MM.1S (cell line): ENCODE measurements around the gene SSC4D.

Experiments used
- DNase-seq: peaks from one replicate; pipeline ENCODE4 v3.0.0-alpha.2; 2015
- H2AFZ ChIP-seq: fragments of 300-600 bp; sonication (generic); 2 replicates; pipeline ENCODE4 v1.6.0; 2016; ENCODE audit warnings: antibody characterized with exemption, low read length
- H3F3A ChIP-seq: fragments of 300-600 bp; sonication (generic); 2 replicates; pipeline ENCODE4 v1.6.1; 2016; ENCODE audit warnings: mild to moderate bottlenecking, antibody characterized with exemption, low read length, moderate library complexity, mixed read lengths; ENCODE audit not compliant: insufficient read depth
- H3K27ac ChIP-seq: fragments of 300-600 bp; sonication (generic); 2 replicates; pipeline ENCODE4 v1.5.1; 2016; ENCODE audit warnings: mild to moderate bottlenecking, low read length
- H3K27me3 ChIP-seq: fragments of 300-600 bp; sonication (generic); replicated peaks from 2 replicates; pipeline ENCODE4 v1.6.0; 2016; ENCODE audit warnings: low read length; ENCODE audit not compliant: insufficient read depth
- H3K36me3 ChIP-seq: fragments of 300-600 bp; sonication (generic); replicated peaks from 2 replicates; pipeline ENCODE4 v1.6.1; 2016; ENCODE audit warnings: mild to moderate bottlenecking, low read length, mixed read lengths; ENCODE audit not compliant: insufficient read depth
- H3K4me1 ChIP-seq: fragments of 300-600 bp; sonication (generic); 2 replicates; pipeline ENCODE4 v1.6.1; 2016; ENCODE audit warnings: low read length, mixed read lengths
- H3K4me2 ChIP-seq: fragments of 300-600 bp; sonication (generic); 2 replicates; pipeline ENCODE4 v1.6.0; 2016; ENCODE audit warnings: low read depth, low read length
- H3K4me3 ChIP-seq: fragments of 300-600 bp; sonication (generic); 2 replicates; pipeline ENCODE4 v1.5.1; 2016; ENCODE audit warnings: low read length, mixed read lengths
- H3K79me2 ChIP-seq: fragments of 300-600 bp; sonication (generic); 2 replicates; pipeline ENCODE4 v1.6.1; 2016; ENCODE audit warnings: mixed run types, low read length, mixed read lengths
- H3K9ac ChIP-seq: fragments of 300-600 bp; sonication (generic); 2 replicates; pipeline ENCODE4 v1.6.1; 2016; ENCODE audit warnings: low read length, mixed read lengths
- H3K9me2 ChIP-seq: fragments of 300-600 bp; sonication (generic); replicated peaks from 2 replicates; pipeline ENCODE4 v1.6.1; 2016; ENCODE audit warnings: mild to moderate bottlenecking, low read length, mixed read lengths; ENCODE audit not compliant: insufficient read depth
- H3K9me3 ChIP-seq: fragments of 300-600 bp; sonication (generic); replicated peaks from 2 replicates; pipeline ENCODE4 v1.6.1; 2016; ENCODE audit warnings: mild to moderate bottlenecking, low read length, mixed read lengths; ENCODE audit not compliant: insufficient read depth
- H4K20me1 ChIP-seq: fragments of 300-600 bp; sonication (generic); 2 replicates; pipeline ENCODE4 v1.6.1; 2016; ENCODE audit warnings: mild to moderate bottlenecking, low read length, moderate library complexity, mixed read lengths; ENCODE audit not compliant: insufficient read depth
- CTCF ChIP-seq: fragments of 300-600 bp; sonication (generic); IDR thresholded peaks from 2 replicates; pipeline ENCODE4 v1.5.1; 2016; ENCODE audit warnings: antibody characterized with exemption, low read length, mixed read lengths
- EZH2 ChIP-seq: fragments of 300-600 bp; sonication (generic); optimal IDR thresholded peaks from 2 replicates; pipeline ENCODE3; 2017; ENCODE audit warnings: low read depth, mild to moderate bottlenecking, antibody characterized with exemption, low read length, mixed read lengths
- EZH2phosphoT487 ChIP-seq: fragments of 300-600 bp; sonication (generic); IDR thresholded peaks from 2 replicates; pipeline ENCODE4 v1.6.1; 2018; ENCODE audit warnings: antibody characterized with exemption, low read length

The SSC4D gene

GRCh38 chr7:76386691-76387260 is 22.7 kb downstream of the SSC4D start:
- Histone ChIP-seq H3K27me3 (no peaks in the 10 kb centered on the region), H3K36me3 (no peaks in the 10 kb centered on the region), H3F3A (peaks cover 4% of the 10 kb centered on the region; the same call in 1 of the 2 replicates), H3K9ac (no peak overlapping the region), H2AFZ (no peak overlapping the region), H4K20me1 (no peaks in the 10 kb centered on the region), H3K4me3 (no peak overlapping the region), H3K9me3 (no peaks in the 10 kb centered on the region), H3K4me1 (peaks cover 11% of the 10 kb centered on the region), H3K4me2 (no peak overlapping the region), H3K79me2 (no peaks in the 10 kb centered on the region), H3K9me2 (no peaks in the 10 kb centered on the region), H3K27ac (no peak overlapping the region)
- TF ChIP-seq EZH2 (no peak), EZH2phosphoT487 (no peak), CTCF (no peak)
- no peak for DNase-seq

GRCh38 chr7:76383089-76383944 is 26.2 kb downstream of the SSC4D start:
- Histone ChIP-seq H3K4me1 (no peaks in the 10 kb centered on the region), H3K9ac (no peak overlapping the region), H2AFZ (no peak overlapping the region), H3K27me3 (no peaks in the 10 kb centered on the region), H3K27ac (no peak overlapping the region), H4K20me1 (no peaks in the 10 kb centered on the region), H3K36me3 (no peaks in the 10 kb centered on the region), H3K9me3 (no peaks in the 10 kb centered on the region), H3K4me2 (no peak overlapping the region), H3K4me3 (no peak overlapping the region), H3K79me2 (no peaks in the 10 kb centered on the region), H3F3A (peaks cover 8% of the 10 kb centered on the region; the same call in 1 of the 2 replicates), H3K9me2 (no peaks in the 10 kb centered on the region)
- no peak for TF ChIP-seq EZH2
- TF ChIP-seq CTCF, result no peak
- TF ChIP-seq EZH2phosphoT487, result no peak
- no peak for DNase-seq

GRCh38 chr7:76381814-76382213 is 27.7 kb downstream of the SSC4D start:
- Histone ChIP-seq H2AFZ (no peak overlapping the region), H3K79me2 (no peaks in the 10 kb centered on the region), H3K4me3 (no peak overlapping the region), H4K20me1 (no peaks in the 10 kb centered on the region), H3K9me2 (no peaks in the 10 kb centered on the region), H3K9ac (no peak overlapping the region), H3K27me3 (no peaks in the 10 kb centered on the region), H3K4me1 (no peaks in the 10 kb centered on the region), H3K9me3 (no peaks in the 10 kb centered on the region), H3K36me3 (no peaks in the 10 kb centered on the region), H3K4me2 (no peak overlapping the region), H3F3A (peaks cover 8% of the 10 kb centered on the region; the same call in 1 of the 2 replicates), H3K27ac (no peak overlapping the region)
- TF ChIP-seq EZH2 (no peak), CTCF (no peak), EZH2phosphoT487 (no peak)
- DNase-seq, result no peak
